Heart right ventricle (tissue), 16 donors: ENCODE data around the gene IRX5. TPM values are rescaled to one million over a fixed set of nuclear protein-coding genes. Genes with fewer than 3 reads are reported as not detected.

ENCODE experiments used
- ATAC-seq, 8 donors: fragments of 200-7000 bp; cut with Tn5 transposase; one replicate each; pipeline ENCODE4 v1.9.1; 2020; ENCODE audit warnings: mild to moderate bottlenecking in 8 of 8, moderate library complexity in 8 of 8, moderate number of reproducible peaks in 1 of 8
- DNase-seq, 2 donors: peaks; one replicate each; pipeline ENCODE4 v3.0.0-alpha.2; 2020
- H3K27ac ChIP-seq, 10 donors: fragments of 200-600 bp; sonication (generic) in 2 of 10; one replicate each; pipeline versions ENCODE4 v1.5.0 to v1.8.0; 2020 to 2022; ENCODE audit warnings: mild to moderate bottlenecking in 3 of 10
- H3K27me3 ChIP-seq, 7 donors: fragments of 200-600 bp; one replicate each; pipeline ENCODE4 v1.8.0; 2021 to 2022; ENCODE audit warnings: mild to moderate bottlenecking in 2 of 7
- H3K36me3 ChIP-seq, 9 donors: fragments of 200-600 bp; sonication (generic) in 1 of 9; one replicate each; pipeline versions ENCODE4 v1.5.0 to v1.8.0; 2020 to 2022; ENCODE audit warnings: mild to moderate bottlenecking in 2 of 9
- H3K4me1 ChIP-seq, 9 donors: fragments of 200-600 bp; sonication (generic) in 1 of 9; one replicate each; pipeline versions ENCODE4 v1.5.0 to v1.8.0; 2020 to 2022; ENCODE audit warnings: mild to moderate bottlenecking in 4 of 9
- H3K4me3 ChIP-seq, 10 donors: fragments of 200-600 bp; sonication (generic) in 2 of 10; one replicate each; pipeline versions ENCODE4 v1.5.0 to v1.8.0; 2020 to 2022; ENCODE audit warnings: mild to moderate bottlenecking in 7 of 10, moderate library complexity in 2 of 10
- H3K9me3 ChIP-seq, 11 donors: fragments of 200-600 bp in 10 of 11; sonication (generic) in 2 of 11; one replicate each; pipeline versions ENCODE4 v1.5.0 to v1.8.0; 2013 to 2022; ENCODE audit warnings: mild to moderate bottlenecking in 2 of 11, control low read depth in 1 of 11, moderate library complexity in 1 of 11
- CTCF ChIP-seq, 9 donors: fragments of 200-600 bp; sonication (generic) in 2 of 9; IDR thresholded peaks; one replicate each; pipeline versions ENCODE4 v1.5.0 to v1.8.0; 2021 to 2022; ENCODE audit warnings: antibody characterized with exemption in 9 of 9, mild to moderate bottlenecking in 5 of 9, moderate library complexity in 1 of 9
- WGBS, 2 donors: extraction: QIAGEN DNeasy Blood & Tissue Kit; methylation state at CpG; one replicate each; pipeline ENCODE4 v1.1.7; 2013; ENCODE audit warnings: inconsistent platforms in 1 of 2; 5-methylcytosine and 5-hydroxymethylcytosine counted together
- intact Hi-C, 10 donors: fragments of 100-400 bp; cut with DNase I; formaldehyde crosslinking; loops; one replicate each; pipeline versions ENCODE4 v1.11.1 to v1.14.2; 2022
- long read RNA-seq, 3 donors: library from polyadenylated mRNA; unstranded; transcript quantifications; one replicate each; pipeline ENCODE4 v2.0.0, GENCODE V29; 2020 to 2021
- polyA plus RNA-seq, 2 donors: library from polyadenylated mRNA; stranded (reverse); fragments of 200-250 nt; gene quantifications; one replicate each; pipeline ENCODE4 v1.2.3, GENCODE V29; 2013
- total RNA-seq, 10 donors: library from RNA; stranded (reverse); fragmentation: NEBNext Ultra II Directional in 3 of 10; extraction: Animal tissue kit (Norgen Biotek cat#: 25700) in 3 of 10; gene quantifications; one replicate each; pipeline versions ENCODE4 v1.2.1 to v1.2.4, GENCODE V29; 2021 to 2023
- donor health status: Arrhythmogenic right ventricular cardiomyopathy.
- donor health status: ischemic (EF 13 %, LVEDD 7.1; RV severe dilation, severe dysfunction).
- donor health status: healthy with polysubstance abuse.
- donor health status: DM: no; HTN: yes; CAD: no.
- donor health status: DM: no; HTN: no; CAD: no.
- donor health status: ischemic (EF 25% LVEDD 6.9; RV normal size, moderate dysfunction).
- donor health status: ischemic (EF 25% LVEDD 5.7; RV mildly dilated, moderate dysfunction).
- donor health status: healthy.
- donor health status: DM: yes; HTN: yes; CAD: no.
- donor health status: Ischemic cardiomyopathy.
- donor health status: ischemic (EF 35%, LVEDD 5.7; RV mildly dilated, moderate dysfunction).
- donor health status: nonischemic (EF 11% LVEDD 7.7; RV severe dilation, severe dysfunction).
- donor health status: DM: yes; HTN: yes; CAD: no.
- donor health status: PGD.
- donor health status: ischemic (EF 29% LVEDD 5.4; RV normal size, mild dysfunction).
- donor health status: nonischemic (EF 23%, LVEDD 6.1; RV moderate dilation, normal function).

IRX5 gene
- 10 to 100 TPM in 8 of 10 donors, 1 to 10 TPM in 2; 3.7 to 39.8 (median 24.5) TPM for total RNA-seq
- 10 to 100 TPM; 13.7 to 21.8 TPM for polyA plus RNA-seq
- long read RNA-seq, donor 1, transcript IRX5-202 (3 exons, 2,401 nt): major isoform, 9 of 13 reads
- long read RNA-seq, donor 1, partial matches to known transcripts: 0 of 13 reads
- long read RNA-seq, donor 1, other reads (novel, unspliced or antisense): 3 of 13 reads
- long read RNA-seq, donor 2, transcript IRX5-202 (3 exons, 2,401 nt): major isoform, 38 of 59 reads
- long read RNA-seq, donor 2, partial matches to known transcripts: 0 of 59 reads
- long read RNA-seq, donor 2, other reads (novel, unspliced or antisense): 18 of 59 reads
- long read RNA-seq, donor 3: 0 reads

GRCh38 chr16:54930005-54930868 lies at the start of gene IRX5:
Gene IRX5 (plus strand): TSS chr16:54930865. CDS start chr16:54931199, 334 bp downstream.
- Histone ChIP-seq H3K36me3 (peaks cover 0 to 14% (median 0%) of the 10 kb centered on the region in 9 donors), H3K9me3 (no peaks in the 10 kb centered on the region), H3K27ac (peak within 1 kb of the TSS; percentile 68 to 96 (median 88)), H3K27me3 (peaks cover 0 to 93% (median 41%) of the 10 kb centered on the region in 7 donors), H3K4me1 (peaks cover 0 to 39% (median 25%) of the 10 kb centered on the region in 9 donors), H3K4me3 (peak within 1 kb of the TSS; percentile 58 to 90 (median 74))
- TF ChIP-seq CTCF (IDR thresholded peaks at IDR 0.05): peak in 6 of 9 donors; percentile 17 to 33 (median 26)
- ATAC-seq (peak; percentile 65 to 83 (median 80)), DNase-seq (peak; percentile 91 to 92)
- WGBS, 2 donors: 1% methylated on average over 57 to 71 of the region's 71 CpGs
- intact Hi-C loops: loop anchor here in 9 of 10 donors (5.0 to 10.0 kb wide), 10 partner anchors 295 to 1155 kb away; partner anchors contain the start of genes IRX3 (in 2 of the 9) and IRX6 (in 2 of the 9)

DNA sequence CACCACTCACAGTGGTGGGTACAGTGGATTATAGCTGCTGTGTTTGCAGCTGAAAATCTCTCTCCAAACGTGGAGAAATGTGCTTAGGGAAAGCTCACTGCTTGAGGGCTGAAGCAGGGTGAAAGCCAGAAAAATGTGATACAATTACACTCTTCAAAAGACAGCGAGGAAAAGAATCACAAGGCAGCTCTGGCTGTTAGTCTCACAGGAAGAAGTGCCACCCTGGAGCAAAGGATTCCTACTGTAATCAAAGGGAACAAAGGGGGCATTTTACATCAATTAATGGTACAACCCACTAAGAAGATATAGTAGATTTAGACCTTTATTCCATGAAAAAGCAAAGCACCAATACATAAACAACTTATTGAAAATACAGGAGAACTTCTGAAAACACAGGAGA lies 48.1 kb upstream of the IRX5 start:
- Histone ChIP-seq H3K27me3 (no peaks in the 10 kb centered on the region), H3K4me3 (no peak overlapping the region), H3K4me1 (no peaks in the 10 kb centered on the region), H3K27ac (no peak overlapping the region), H3K36me3 (no peaks in the 10 kb centered on the region), H3K9me3 (peaks cover 0 to 42% (median 4%) of the 10 kb centered on the region in 11 donors)
- TF ChIP-seq CTCF (IDR thresholded peaks at IDR 0.05): no peak
- intact Hi-C loops: no loop called here
- ATAC-seq (no peak), DNase-seq (no peak)
- WGBS, 2 donors: 54 to 57% methylated on average over 2 of the region's 2 CpGs

DNA sequence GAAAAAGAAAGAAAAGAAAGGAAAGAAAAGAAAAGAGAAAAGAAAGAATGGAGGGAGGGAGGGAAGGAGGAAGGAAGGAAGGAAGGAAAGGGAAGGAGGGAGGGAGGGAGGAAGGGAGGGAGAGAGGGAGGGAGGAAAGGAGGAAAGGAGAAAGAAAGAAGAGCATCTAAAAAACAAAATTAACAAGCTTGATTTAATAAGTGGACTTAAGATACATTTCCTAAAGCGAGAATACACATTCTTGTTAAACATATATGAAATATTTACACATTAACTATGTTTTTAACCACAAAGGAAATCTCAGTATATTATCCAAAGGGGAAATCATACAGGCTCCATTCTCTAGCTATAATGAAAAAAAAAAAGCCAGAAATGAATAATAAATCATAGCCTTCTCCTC lies 47.3 kb upstream of the IRX5 start:
- H3K4me3 ChIP-seq: no peak overlapping the region
- no peaks in the 10 kb centered on the region for H3K27me3 ChIP-seq
- no peaks in the 10 kb centered on the region for H3K36me3 ChIP-seq
- 93 to 96% methylated on average over 1 of the region's 1 CpG for WGBS, 2 donors
- no peaks in the 10 kb centered on the region for H3K4me1 ChIP-seq
- DNase-seq: no peak
- intact Hi-C loops: no loop called here
- no peak for ATAC-seq
- no peak for TF ChIP-seq CTCF (IDR thresholded peaks at IDR 0.05)
- no peak overlapping the region for H3K27ac ChIP-seq
- peaks cover 0 to 42% (median 4%) of the 10 kb centered on the region in 11 donors for H3K9me3 ChIP-seq

- DNase-seq: no peak
- Histone ChIP-seq H3K36me3 (no peaks in the 10 kb centered on the region), H3K27ac (no peak overlapping the region), H3K4me3 (no peak overlapping the region), H3K4me1 (peaks cover 0 to 4% (median 0%) of the 10 kb centered on the region in 9 donors), H3K27me3 (no peaks in the 10 kb centered on the region), H3K9me3 (peaks cover 0 to 30% (median 4%) of the 10 kb centered on the region in 11 donors)
- ATAC-seq: no peak
- intact Hi-C loops: no loop called here
- no peak for TF ChIP-seq CTCF (IDR thresholded peaks at IDR 0.05)
- 76 to 79% methylated on average over 2 of the region's 2 CpGs for WGBS, 2 donors
Observed at GRCh38 chr16:54886078-54886477, 44.6 kb upstream of the IRX5 start.
